BJ (cell line): ENCODE data around the gene CGRRF1. TPM values are rescaled to one million over a fixed set of nuclear protein-coding genes. Genes with fewer than 3 reads are reported as not detected.

ENCODE experiments used
- CTCF ChIA-PET: fragments of 350-600 bp; formaldehyde crosslinking; extraction: SDS; loops from one replicate; lab custom pipeline; 2021; ENCODE audit warnings: antibody characterized with exemption, inconsistent platforms; lab: Yijun Ruan, JAX
- POLR2A ChIA-PET: fragments of 300-600 bp; sonication (Branson Sonifier 250); formaldehyde crosslinking; extraction: SDS; loops from one replicate; lab custom pipeline; 2021; ENCODE audit warnings: antibody characterized with exemption; lab: Charles Lee
- DNase-seq: peaks from one replicate; pipeline ENCODE4 v3.0.0-alpha.2; 2011; ENCODE audit warnings: low read depth
- H3K27me3 ChIP-seq: 2 replicates; pipeline ENCODE4 v1.6.0; 2011; ENCODE audit warnings: low read length; ENCODE audit not compliant: control insufficient read depth, insufficient read depth
- H3K36me3 ChIP-seq: 2 replicates; pipeline ENCODE4 v1.5.1; 2011; ENCODE audit warnings: low read length; ENCODE audit not compliant: control insufficient read depth, insufficient read depth
- H3K4me3 ChIP-seq: 2 replicates; pipeline ENCODE4 v1.5.1; 2011; ENCODE audit warnings: low read depth, mild to moderate bottlenecking, control low read depth, low read length
- polyA plus RNA-seq: library from polyadenylated mRNA; depleted of rRNA; stranded (reverse); fragments of >200 nt; gene quantifications from 2 replicates; pipeline ENCODE4 v1.2.3, GENCODE V29; 2011
- TF ChIP-seq, protein P1 (sequence below): IDR thresholded peaks from 2 replicates; pipeline ENCODE4 v1.5.1; 2011; ENCODE audit warnings: low read depth, mild to moderate bottlenecking, control low read depth, inconsistent platforms, low read length, moderate library complexity; ENCODE audit not compliant: insufficient read depth

The CGRRF1 gene
- polyA plus RNA-seq, 1 experiment, result 7.5 TPM

- ChIA-PET CTCF (interaction anchor here (0.7 to 6.5 kb wide), 10 partner anchors 10 to 208 kb away, joined by 3 to 111 read pairs (median 4); no protein-coding TSS in a partner anchor), POLR2A (interaction anchor here (0.6 to 1.2 kb wide), 3 partner anchors 39 to 119 kb away, joined by 3 read pairs; no protein-coding TSS in a partner anchor)
- peak overlapping the region; percentile 86 for H3K4me3 ChIP-seq
- no peak for DNase-seq
- TF ChIP-seq, protein P1, sequence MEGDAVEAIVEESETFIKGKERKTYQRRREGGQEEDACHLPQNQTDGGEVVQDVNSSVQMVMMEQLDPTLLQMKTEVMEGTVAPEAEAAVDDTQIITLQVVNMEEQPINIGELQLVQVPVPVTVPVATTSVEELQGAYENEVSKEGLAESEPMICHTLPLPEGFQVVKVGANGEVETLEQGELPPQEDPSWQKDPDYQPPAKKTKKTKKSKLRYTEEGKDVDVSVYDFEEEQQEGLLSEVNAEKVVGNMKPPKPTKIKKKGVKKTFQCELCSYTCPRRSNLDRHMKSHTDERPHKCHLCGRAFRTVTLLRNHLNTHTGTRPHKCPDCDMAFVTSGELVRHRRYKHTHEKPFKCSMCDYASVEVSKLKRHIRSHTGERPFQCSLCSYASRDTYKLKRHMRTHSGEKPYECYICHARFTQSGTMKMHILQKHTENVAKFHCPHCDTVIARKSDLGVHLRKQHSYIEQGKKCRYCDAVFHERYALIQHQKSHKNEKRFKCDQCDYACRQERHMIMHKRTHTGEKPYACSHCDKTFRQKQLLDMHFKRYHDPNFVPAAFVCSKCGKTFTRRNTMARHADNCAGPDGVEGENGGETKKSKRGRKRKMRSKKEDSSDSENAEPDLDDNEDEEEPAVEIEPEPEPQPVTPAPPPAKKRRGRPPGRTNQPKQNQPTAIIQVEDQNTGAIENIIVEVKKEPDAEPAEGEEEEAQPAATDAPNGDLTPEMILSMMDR, result no peak
- H3K36me3 ChIP-seq, result 0 out of 2 replicates have a peak, but pooled peaks cover 1% of the 10 kb centered on the region
- no peaks in the 10 kb centered on the region for H3K27me3 ChIP-seq
Measured at GRCh38 chr14:54567224-54567638, 57.5 kb downstream of the CGRRF1 start.

- no peak for DNase-seq
- Histone ChIP-seq H3K27me3 (no peaks in the 10 kb centered on the region), H3K36me3 (0 out of 2 replicates have a peak, but pooled peaks cover 1% of the 10 kb centered on the region), H3K4me3 (peak overlapping the region; percentile 86)
- TF ChIP-seq, protein P1, result no peak
- POLR2A ChIA-PET, result interaction anchor here (0.6 to 1.0 kb wide), 3 partner anchors 39 to 123 kb away, joined by 3 to 7 read pairs (median 4); no protein-coding TSS in a partner anchor
- CTCF ChIA-PET, result interaction anchor here (0.6 to 6.5 kb wide), 15 partner anchors 13 to 207 kb away, joined by 3 to 111 read pairs (median 4); no protein-coding TSS in a partner anchor
Measured at GRCh38 chr14:54567639-54568561, 58.2 kb downstream of the CGRRF1 start.

DNA sequence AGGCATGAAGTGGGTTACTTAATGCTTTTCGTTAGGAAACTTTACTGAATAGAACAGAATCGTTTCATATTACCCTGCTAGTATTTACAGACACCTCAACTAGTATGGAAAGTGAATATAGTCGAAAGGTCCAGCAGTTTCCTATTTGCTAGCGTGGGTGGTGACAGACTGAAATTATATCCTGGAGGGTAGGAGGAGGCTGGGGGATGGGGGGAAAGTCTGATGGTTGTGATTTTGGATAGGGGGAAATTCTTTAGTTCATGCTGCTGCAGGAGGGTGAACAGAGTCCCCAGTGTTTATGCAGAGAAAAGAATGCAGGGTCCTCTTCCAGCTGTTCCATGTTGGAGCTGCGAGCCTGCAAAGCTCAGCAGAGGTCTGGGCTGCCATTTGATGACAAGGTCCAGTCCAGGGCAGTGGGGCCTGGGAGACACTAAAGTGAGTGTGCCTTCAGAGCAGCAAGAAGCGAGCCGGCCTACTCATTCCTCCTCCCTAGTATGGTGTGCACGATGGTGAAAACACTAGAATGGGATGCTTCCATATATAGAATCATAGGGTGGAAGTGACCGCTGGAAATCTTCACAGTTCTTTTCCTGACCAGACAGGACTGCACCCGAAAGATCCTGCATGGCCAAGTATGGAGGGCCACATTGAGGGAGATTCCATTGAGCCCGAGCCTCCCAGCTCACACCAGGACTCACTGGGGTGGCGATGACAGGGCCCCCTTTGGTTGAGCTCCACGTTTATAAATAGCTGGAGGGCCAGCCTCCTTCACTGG is 59.3 kb downstream of the CGRRF1 start:
- Histone ChIP-seq H3K4me3 (peak overlapping the region; percentile 86), H3K27me3 (no peaks in the 10 kb centered on the region), H3K36me3 (0 out of 2 replicates have a peak, but pooled peaks cover 1% of the 10 kb centered on the region)
- CTCF ChIA-PET, result interaction anchor here (0.6 to 6.5 kb wide), 8 partner anchors 11 to 206 kb away, joined by 3 to 111 read pairs (median 4); no protein-coding TSS in a partner anchor
- TF ChIP-seq, protein P1, result no peak
- DNase-seq, result no peak
- POLR2A ChIA-PET, result interaction anchor here (0.6 to 0.7 kb wide), 4 partner anchors 98 to 144 kb away, joined by 3 to 7 read pairs (median 4); no protein-coding TSS in a partner anchor

- no peak for DNase-seq
- CTCF ChIA-PET, result interaction anchor here (6.5 kb wide), 1 partner anchor 205 kb away, joined by 111 read pairs; no protein-coding TSS in a partner anchor
- Histone ChIP-seq H3K27me3 (no peaks in the 10 kb centered on the region), H3K4me3 (peak overlapping the region; percentile 1; the same call in 1 of the 2 replicates), H3K36me3 (0 out of 2 replicates have a peak, but pooled peaks cover 1% of the 10 kb centered on the region)
- TF ChIP-seq, protein P1, result no peak
- POLR2A ChIA-PET, result interaction anchor here (0.6 kb wide), 2 partner anchors 97 to 119 kb away, joined by 4 to 7 read pairs; no protein-coding TSS in a partner anchor
Measured at GRCh38 chr14:54570047-54570446, 60.3 kb downstream of the CGRRF1 start.
